IgD-negative memory B cell (primary cell): Measurements from ENCODE around the gene FOXP1. TPM values are rescaled to one million over a fixed set of nuclear protein-coding genes. Genes with fewer than 3 reads are reported as not detected.
A peak's percentile ranks its signal among the peaks of the same experiment; 100 is the strongest.

Source experiments
- H3K27ac Mint-ChIP-seq, 3 donors: one replicate each; pipeline ENCODE4 v1.8.0; 2020 to 2022; ENCODE audit warnings: mild to moderate bottlenecking in 3 of 3, mixed read lengths in 3 of 3, moderate library complexity in 1 of 3
- H3K27me3 Mint-ChIP-seq: one replicate; pipeline ENCODE4 v1.8.0; 2021; ENCODE audit warnings: mixed read lengths
- H3K36me3 Mint-ChIP-seq: one replicate; pipeline ENCODE4 v1.8.0; 2020; ENCODE audit warnings: mild to moderate bottlenecking, mixed read lengths
- H3K4me1 Mint-ChIP-seq, 3 donors: one replicate each; pipeline ENCODE4 v1.8.0; 2020 to 2022; ENCODE audit warnings: mixed read lengths in 3 of 3, mild to moderate bottlenecking in 1 of 3
- H3K4me3 Mint-ChIP-seq, 4 donors: one replicate each; pipeline ENCODE4 v1.8.0; 2020 to 2022; ENCODE audit warnings: mild to moderate bottlenecking in 4 of 4, mixed read lengths in 4 of 4, moderate library complexity in 3 of 4
- H3K9me3 Mint-ChIP-seq, 3 donors: one replicate each; pipeline ENCODE4 v1.8.0; 2020 to 2021; ENCODE audit warnings: mixed read lengths in 3 of 3, mild to moderate bottlenecking in 1 of 3
- polyA plus RNA-seq: library from polyadenylated mRNA; unstranded; fragments of 300-500 nt; fragmentation: Illumina TruSeq; gene quantifications from one replicate; pipeline ENCODE4 v1.2.3, GENCODE V29; 2021

The FOXP1 gene
- polyA plus RNA-seq, 1 donor from 2014 or later: 277 TPM

DNA sequence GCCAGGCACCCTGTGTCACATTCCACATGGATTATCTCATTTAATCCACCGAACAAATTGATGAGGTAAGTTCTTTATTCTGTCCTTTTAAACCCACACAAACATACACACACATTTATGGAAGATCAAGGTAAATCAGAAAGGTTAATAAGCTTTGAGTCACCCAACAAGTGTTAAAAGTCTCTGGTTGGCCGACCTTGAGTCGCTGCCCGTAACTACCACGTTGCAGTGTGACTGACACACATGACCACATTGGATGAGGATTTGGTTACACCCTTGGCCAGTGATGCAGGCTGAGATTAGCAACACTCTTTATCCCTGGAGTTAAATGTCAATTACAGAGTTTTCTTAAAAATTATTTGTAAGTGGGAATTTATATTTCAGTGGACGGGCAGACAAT lies 19.2 kb downstream of the FOXP1 start:
- Mint-ChIP-seq H3K4me1 (peaks cover 15 to 31% (median 26%) of the 10 kb centered on the region in 3 donors), H3K9me3 (no peaks in the 10 kb centered on the region), H3K36me3 (peaks cover 4% of the 10 kb centered on the region), H3K27me3 (peaks cover 44% of the 10 kb centered on the region), H3K27ac (peak overlapping the region; percentile 8 to 88 (median 32)), H3K4me3 (peak overlapping the region; percentile 1 to 84 (median 64))

- Mint-ChIP-seq H3K27ac (peak overlapping the region in 2 of 3 donors; percentile 8 to 88), H3K4me1 (peaks cover 15 to 31% (median 26%) of the 10 kb centered on the region in 3 donors), H3K9me3 (no peaks in the 10 kb centered on the region), H3K4me3 (peak overlapping the region; percentile 1 to 84 (median 60)), H3K27me3 (peaks cover 44% of the 10 kb centered on the region), H3K36me3 (peaks cover 4% of the 10 kb centered on the region)
These were observed 19.7 kb downstream of the FOXP1 start for GRCh38 chr3:71563827-71564226.

GRCh38 chr3:71562938-71563337 lies 20.6 kb downstream of the FOXP1 start:
- Mint-ChIP-seq H3K4me1 (peaks cover 10 to 26% (median 26%) of the 10 kb centered on the region in 3 donors), H3K27me3 (peaks cover 41% of the 10 kb centered on the region), H3K4me3 (peak overlapping the region in 1 of 4 donors; percentile 25)

GRCh38 chr3:71560665-71561064 lies 22.9 kb downstream of the FOXP1 start:
- H3K4me3 Mint-ChIP-seq: no peak overlapping the region
- peaks cover 0 to 5% (median 2%) of the 10 kb centered on the region in 3 donors for H3K9me3 Mint-ChIP-seq
- peaks cover 9 to 23% (median 20%) of the 10 kb centered on the region in 3 donors for H3K4me1 Mint-ChIP-seq
- H3K27me3 Mint-ChIP-seq: peaks cover 30% of the 10 kb centered on the region
- H3K27ac Mint-ChIP-seq: no peak overlapping the region
- peaks cover 2% of the 10 kb centered on the region for H3K36me3 Mint-ChIP-seq

More at GRCh38 chr3:71562938-71563337, 20.6 kb downstream of the FOXP1 start:
- H3K27ac Mint-ChIP-seq: peak overlapping the region in 1 of 3 donors; percentile 88
- H3K36me3 Mint-ChIP-seq: peaks cover 4% of the 10 kb centered on the region
- H3K9me3 Mint-ChIP-seq: no peaks in the 10 kb centered on the region

- H3K27me3 Mint-ChIP-seq: peaks cover 23% of the 10 kb centered on the region
- no peak overlapping the region for H3K27ac Mint-ChIP-seq
- peaks cover 9 to 20% (median 18%) of the 10 kb centered on the region in 3 donors for H3K4me1 Mint-ChIP-seq
- peaks cover 2% of the 10 kb centered on the region for H3K36me3 Mint-ChIP-seq
- no peak overlapping the region for H3K4me3 Mint-ChIP-seq
- peaks cover 0 to 5% (median 2%) of the 10 kb centered on the region in 3 donors for H3K9me3 Mint-ChIP-seq
These were observed 23.9 kb downstream of the FOXP1 start for GRCh38 chr3:71559578-71560162.

GRCh38 chr3:71559021-71559420 lies 24.5 kb downstream of the FOXP1 start:
- H3K9me3 Mint-ChIP-seq: peaks cover 0 to 5% (median 2%) of the 10 kb centered on the region in 3 donors
- H3K27me3 Mint-ChIP-seq: peaks cover 17% of the 10 kb centered on the region
- peaks cover 2% of the 10 kb centered on the region for H3K36me3 Mint-ChIP-seq
- peaks cover 3 to 13% (median 12%) of the 10 kb centered on the region in 3 donors for H3K4me1 Mint-ChIP-seq
- H3K4me3 Mint-ChIP-seq: no peak overlapping the region
- no peak overlapping the region for H3K27ac Mint-ChIP-seq

DNA sequence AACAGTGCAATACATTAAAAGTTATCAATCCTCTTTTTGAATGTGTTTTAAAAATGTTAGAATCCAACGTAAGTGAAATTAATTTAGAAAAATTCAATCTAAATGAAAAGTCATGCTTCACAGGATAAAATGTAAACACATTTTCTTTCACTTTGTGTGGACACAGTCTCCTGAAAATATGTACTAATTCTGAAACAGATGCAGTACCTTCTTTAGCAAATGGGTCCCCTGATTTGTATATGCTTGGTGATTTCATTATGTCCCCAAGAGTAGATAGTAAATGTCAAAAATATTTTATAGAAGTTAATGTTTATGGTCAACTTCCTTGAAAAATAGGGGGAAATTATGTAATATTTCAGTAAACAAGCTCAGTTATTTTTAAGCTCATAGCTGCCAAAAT lies 28.9 kb downstream of the FOXP1 start:
- no peak overlapping the region for H3K27ac Mint-ChIP-seq
- peaks cover 4% of the 10 kb centered on the region for H3K36me3 Mint-ChIP-seq
- no peak overlapping the region for H3K4me3 Mint-ChIP-seq
- H3K4me1 Mint-ChIP-seq: peaks cover 0 to 2% (median 0%) of the 10 kb centered on the region in 3 donors
- H3K9me3 Mint-ChIP-seq: peaks cover 0 to 5% (median 2%) of the 10 kb centered on the region in 3 donors
- peaks cover 10% of the 10 kb centered on the region for H3K27me3 Mint-ChIP-seq

DNA sequence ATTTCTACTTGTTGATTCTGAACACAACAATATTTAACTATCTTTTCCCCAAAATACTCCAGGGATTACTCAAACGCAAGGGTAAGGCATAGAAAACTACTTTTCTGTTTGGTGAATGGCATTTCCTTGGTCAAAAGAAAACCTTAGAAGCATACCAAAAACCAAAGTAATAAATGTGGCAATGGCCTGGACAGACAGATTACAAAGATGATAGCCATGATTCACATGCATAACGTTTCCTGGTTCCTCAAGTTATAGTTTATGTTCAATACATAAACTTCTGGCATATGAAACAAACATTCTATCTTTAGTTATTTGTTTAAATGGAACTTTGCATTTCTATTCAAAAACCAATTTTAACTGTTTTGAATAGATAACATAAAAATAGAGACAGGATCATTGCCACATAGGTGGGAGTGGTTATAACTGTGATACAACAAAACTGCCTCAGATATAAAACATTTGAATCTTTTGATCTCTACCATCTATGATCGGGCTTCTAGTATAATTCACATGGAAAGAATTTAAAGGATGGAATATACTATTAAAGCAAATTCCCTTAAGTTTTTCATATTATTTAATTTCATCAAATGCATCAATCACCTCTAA lies 32.1 kb downstream of the FOXP1 start:
- no peak overlapping the region for H3K27ac Mint-ChIP-seq
- no peak overlapping the region for H3K4me3 Mint-ChIP-seq
- peaks cover 4% of the 10 kb centered on the region for H3K36me3 Mint-ChIP-seq
- H3K27me3 Mint-ChIP-seq: peaks cover 7% of the 10 kb centered on the region
- peaks cover 0 to 2% (median 0%) of the 10 kb centered on the region in 3 donors for H3K4me1 Mint-ChIP-seq
- H3K9me3 Mint-ChIP-seq: peaks cover 0 to 2% (median 0%) of the 10 kb centered on the region in 3 donors

- H3K27ac Mint-ChIP-seq: no peak overlapping the region
- H3K4me1 Mint-ChIP-seq: peaks cover 0 to 2% (median 0%) of the 10 kb centered on the region in 3 donors
- no peak overlapping the region for H3K4me3 Mint-ChIP-seq
- peaks cover 7% of the 10 kb centered on the region for H3K27me3 Mint-ChIP-seq
- H3K36me3 Mint-ChIP-seq: peaks cover 4% of the 10 kb centered on the region
- peaks cover 0 to 2% (median 0%) of the 10 kb centered on the region in 3 donors for H3K9me3 Mint-ChIP-seq
These were observed 33.6 kb downstream of the FOXP1 start for GRCh38 chr3:71549951-71550350.

GRCh38 chr3:71548705-71549384 lies 34.7 kb downstream of the FOXP1 start:
- Mint-ChIP-seq H3K27ac (no peak overlapping the region), H3K27me3 (peaks cover 7% of the 10 kb centered on the region), H3K36me3 (peaks cover 4% of the 10 kb centered on the region), H3K4me3 (no peak overlapping the region), H3K4me1 (peaks cover 0 to 2% (median 0%) of the 10 kb centered on the region in 3 donors), H3K9me3 (peaks cover 0 to 2% (median 0%) of the 10 kb centered on the region in 3 donors)

DNA sequence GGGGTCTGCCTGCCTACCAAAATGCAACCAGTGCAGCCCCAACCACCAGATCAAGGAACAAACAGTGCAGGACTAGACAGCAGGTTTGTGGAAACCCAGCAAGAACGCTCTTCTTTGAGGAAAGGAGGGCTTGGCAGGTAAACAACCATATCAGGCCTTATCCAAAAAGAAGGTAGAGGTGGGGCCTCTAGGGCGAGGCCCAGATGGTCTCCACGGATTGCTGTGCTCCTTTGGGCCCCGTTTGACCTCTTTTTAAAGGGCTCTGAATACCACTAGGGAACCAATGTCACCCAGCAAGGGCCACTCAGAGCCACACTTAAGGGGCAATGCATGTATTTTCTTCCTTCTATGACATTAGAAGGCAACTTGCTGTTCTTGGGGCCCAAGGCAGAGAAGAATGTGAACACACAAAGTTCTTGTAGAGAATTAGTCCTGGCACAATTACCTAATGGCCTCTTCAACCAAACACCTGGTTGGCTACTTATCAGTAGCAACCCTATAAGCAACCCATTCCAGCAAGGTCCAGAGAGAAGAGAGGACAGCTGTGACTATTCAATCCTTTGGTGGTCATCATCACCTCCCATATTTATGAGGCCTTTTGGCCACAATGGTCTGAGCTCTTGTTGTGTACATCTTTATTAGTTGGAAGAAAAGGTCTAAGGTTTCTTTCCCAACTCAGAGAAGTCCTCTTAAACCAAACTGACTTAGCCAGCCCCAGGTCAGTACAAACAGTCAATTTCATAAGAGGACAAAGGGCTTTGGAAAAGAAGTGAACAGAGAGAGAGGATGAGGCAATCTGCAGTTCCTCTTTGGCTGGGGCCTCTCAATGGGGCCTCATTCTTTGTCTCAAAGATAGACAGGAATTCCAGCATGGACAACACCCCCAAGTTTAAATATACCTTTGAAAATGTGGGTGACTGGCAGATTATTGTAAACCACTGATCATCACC lies 36.0 kb downstream of the FOXP1 start:
- peaks cover 4% of the 10 kb centered on the region for H3K36me3 Mint-ChIP-seq
- H3K9me3 Mint-ChIP-seq: peaks cover 0 to 2% (median 0%) of the 10 kb centered on the region in 3 donors
- peaks cover 18% of the 10 kb centered on the region for H3K27me3 Mint-ChIP-seq
- H3K4me3 Mint-ChIP-seq: no peak overlapping the region
- peaks cover 5% of the 10 kb centered on the region in 3 donors for H3K4me1 Mint-ChIP-seq
- H3K27ac Mint-ChIP-seq: no peak overlapping the region

- Mint-ChIP-seq H3K9me3 (peaks cover 0 to 2% (median 0%) of the 10 kb centered on the region in 3 donors), H3K4me1 (peaks cover 3 to 12% (median 9%) of the 10 kb centered on the region in 3 donors), H3K36me3 (peaks cover 2% of the 10 kb centered on the region), H3K27me3 (peaks cover 21% of the 10 kb centered on the region), H3K4me3 (no peak overlapping the region), H3K27ac (no peak overlapping the region)
These were observed 36.7 kb downstream of the FOXP1 start for GRCh38 chr3:71546821-71547220.

DNA sequence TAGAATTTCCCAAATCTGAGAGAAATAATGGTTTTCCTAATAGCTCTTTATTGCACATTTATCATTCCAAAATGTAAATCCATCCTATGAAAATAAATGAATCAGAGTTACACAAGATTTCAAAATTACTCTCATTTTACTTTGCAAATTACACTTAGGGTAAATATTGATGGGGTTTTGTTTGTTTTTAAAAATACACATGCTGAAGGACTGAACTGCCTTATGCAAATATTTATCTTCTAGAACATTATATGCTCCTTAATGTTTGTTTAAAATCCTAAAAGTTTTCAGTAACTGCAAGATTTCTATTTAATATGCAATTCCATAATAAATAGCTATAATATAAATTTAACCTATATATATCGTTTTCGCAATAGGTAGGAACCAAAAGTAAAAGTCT lies 38.2 kb downstream of the FOXP1 start:
- no peaks in the 10 kb centered on the region for H3K36me3 Mint-ChIP-seq
- peaks cover 21% of the 10 kb centered on the region for H3K27me3 Mint-ChIP-seq
- no peak overlapping the region for H3K4me3 Mint-ChIP-seq

GRCh38 chr3:71543371-71544016 lies 40.0 kb downstream of the FOXP1 start:
- Mint-ChIP-seq H3K27ac (no peak overlapping the region), H3K36me3 (no peaks in the 10 kb centered on the region), H3K4me1 (peaks cover 3 to 16% (median 9%) of the 10 kb centered on the region in 3 donors), H3K4me3 (no peak overlapping the region), H3K27me3 (peaks cover 24% of the 10 kb centered on the region), H3K9me3 (peaks cover 0 to 4% (median 0%) of the 10 kb centered on the region in 3 donors)

More for the DNA sequence above, 38.2 kb downstream of the FOXP1 start:
- Mint-ChIP-seq H3K9me3 (peaks cover 0 to 2% (median 0%) of the 10 kb centered on the region in 3 donors), H3K27ac (peak overlapping the region in 1 of 3 donors; percentile 82), H3K4me1 (peaks cover 3 to 16% (median 9%) of the 10 kb centered on the region in 3 donors)
